Astrocyte of the cerebellum (primary cell): ENCODE data around the gene PHC2.

Source experiments
- DNase-seq: peaks from one replicate; pipeline ENCODE4 v3.0.0-alpha.2; 2011; ENCODE audit warnings: low read depth
- H3K4me3 ChIP-seq: 2 replicates; pipeline ENCODE4 v1.5.1; 2011; ENCODE audit warnings: mild to moderate bottlenecking, low read depth, low read length, moderate library complexity
- in situ Hi-C: cut with HindIII; loops from 2 replicates; pipeline ENCODE4 v1.10.0; 2017; ENCODE audit warnings: low sequenced_read_pairs
- TF ChIP-seq, protein P1 (sequence below): IDR thresholded peaks from 2 replicates; pipeline ENCODE4 v1.5.1; 2012; ENCODE audit warnings: low read length, low read depth, moderate library complexity, mild to moderate bottlenecking; ENCODE audit errors: missing control alignments

PHC2 gene

DNA sequence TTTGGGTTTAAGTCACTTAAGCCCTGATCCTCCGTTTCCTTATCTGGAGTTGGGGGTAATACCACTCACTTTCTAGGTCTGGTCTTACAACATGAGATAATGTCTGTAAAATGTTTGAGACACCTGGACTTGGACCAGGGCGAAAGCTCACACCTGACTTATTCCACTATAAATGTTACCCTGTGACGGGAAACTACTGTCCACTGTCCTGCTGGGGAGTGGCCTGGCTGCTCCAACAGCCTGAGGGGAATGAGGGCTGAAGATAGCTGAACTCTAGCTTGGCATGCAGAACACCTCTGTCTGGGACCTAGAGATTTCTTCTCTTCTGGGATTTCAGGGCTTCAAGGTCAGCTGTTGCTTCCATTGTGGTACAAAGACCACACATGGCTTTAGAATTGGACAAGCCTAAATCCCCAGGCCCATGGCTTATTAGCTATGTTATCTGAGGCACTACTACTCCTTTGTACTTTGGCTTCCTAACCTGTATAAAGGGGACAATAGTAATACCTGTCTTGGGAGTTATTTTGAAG lies 100.5 kb downstream of the PHC2 start:
- TF ChIP-seq, protein P1, sequence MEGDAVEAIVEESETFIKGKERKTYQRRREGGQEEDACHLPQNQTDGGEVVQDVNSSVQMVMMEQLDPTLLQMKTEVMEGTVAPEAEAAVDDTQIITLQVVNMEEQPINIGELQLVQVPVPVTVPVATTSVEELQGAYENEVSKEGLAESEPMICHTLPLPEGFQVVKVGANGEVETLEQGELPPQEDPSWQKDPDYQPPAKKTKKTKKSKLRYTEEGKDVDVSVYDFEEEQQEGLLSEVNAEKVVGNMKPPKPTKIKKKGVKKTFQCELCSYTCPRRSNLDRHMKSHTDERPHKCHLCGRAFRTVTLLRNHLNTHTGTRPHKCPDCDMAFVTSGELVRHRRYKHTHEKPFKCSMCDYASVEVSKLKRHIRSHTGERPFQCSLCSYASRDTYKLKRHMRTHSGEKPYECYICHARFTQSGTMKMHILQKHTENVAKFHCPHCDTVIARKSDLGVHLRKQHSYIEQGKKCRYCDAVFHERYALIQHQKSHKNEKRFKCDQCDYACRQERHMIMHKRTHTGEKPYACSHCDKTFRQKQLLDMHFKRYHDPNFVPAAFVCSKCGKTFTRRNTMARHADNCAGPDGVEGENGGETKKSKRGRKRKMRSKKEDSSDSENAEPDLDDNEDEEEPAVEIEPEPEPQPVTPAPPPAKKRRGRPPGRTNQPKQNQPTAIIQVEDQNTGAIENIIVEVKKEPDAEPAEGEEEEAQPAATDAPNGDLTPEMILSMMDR = no peak
- no peak for DNase-seq
- in situ Hi-C loops = no loop called here
- H3K4me3 ChIP-seq = no peak overlapping the region

DNA sequence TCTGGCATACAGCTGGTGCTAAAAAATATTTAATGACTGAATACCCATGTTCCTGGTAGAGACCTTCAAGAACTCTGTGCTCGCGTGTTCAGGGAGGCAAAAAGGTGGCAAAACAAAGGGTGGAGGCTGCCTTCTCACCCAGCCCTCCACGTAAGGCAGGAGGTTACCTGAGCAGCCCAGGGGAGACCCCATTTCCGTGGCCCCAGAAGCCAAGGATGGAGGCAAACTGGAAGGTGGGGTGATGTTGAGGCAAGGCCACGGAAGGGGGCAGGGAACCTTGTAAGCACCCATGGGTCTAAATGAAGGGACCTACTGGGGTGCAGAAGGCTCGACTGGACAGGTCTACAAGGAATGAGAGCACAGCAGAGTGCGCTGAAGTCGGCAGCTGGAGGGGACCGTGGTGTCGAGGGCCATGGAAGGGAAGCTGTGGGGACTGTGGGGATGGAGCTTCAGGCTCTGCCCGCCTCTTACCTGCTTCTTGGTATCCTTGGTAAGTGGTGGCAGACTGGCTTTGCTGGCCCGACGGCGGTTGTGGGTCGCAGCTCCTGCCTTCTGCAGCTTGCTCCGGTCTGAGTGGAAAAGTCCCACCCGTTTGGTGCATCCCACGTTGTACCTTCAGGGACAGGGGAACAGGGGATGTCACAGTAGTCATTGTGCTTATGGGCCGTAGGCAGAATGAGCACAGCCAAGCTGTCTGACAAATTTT lies 101.1 kb downstream of the PHC2 start:
- H3K4me3 ChIP-seq = no peak overlapping the region
- TF ChIP-seq, protein P1 = no peak
- DNase-seq = no peak
- in situ Hi-C loops = no loop called here

DNA sequence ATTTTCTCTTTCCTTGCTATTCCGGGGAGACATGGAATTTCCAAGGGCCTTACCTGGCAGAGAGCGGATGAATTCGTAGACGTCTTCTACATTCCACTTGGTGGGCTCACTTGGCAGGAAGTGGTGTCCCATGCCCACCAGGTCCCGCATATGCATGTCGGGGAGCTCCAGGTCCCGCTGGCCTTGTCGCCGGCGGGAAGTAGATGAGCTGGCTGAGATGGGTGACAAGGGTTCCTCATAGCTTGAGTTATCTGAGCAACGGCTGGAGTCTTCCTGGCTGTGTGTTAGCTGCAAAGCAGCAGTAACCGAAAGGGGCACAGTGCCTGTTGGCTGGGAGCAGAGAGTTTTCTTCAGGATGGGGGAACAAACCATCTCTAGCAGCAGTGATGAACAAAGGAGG lies 102.1 kb downstream of the PHC2 start:
- DNase-seq = no peak
- H3K4me3 ChIP-seq = no peak overlapping the region
- TF ChIP-seq, protein P1 = no peak
- in situ Hi-C loops = no loop called here

DNA sequence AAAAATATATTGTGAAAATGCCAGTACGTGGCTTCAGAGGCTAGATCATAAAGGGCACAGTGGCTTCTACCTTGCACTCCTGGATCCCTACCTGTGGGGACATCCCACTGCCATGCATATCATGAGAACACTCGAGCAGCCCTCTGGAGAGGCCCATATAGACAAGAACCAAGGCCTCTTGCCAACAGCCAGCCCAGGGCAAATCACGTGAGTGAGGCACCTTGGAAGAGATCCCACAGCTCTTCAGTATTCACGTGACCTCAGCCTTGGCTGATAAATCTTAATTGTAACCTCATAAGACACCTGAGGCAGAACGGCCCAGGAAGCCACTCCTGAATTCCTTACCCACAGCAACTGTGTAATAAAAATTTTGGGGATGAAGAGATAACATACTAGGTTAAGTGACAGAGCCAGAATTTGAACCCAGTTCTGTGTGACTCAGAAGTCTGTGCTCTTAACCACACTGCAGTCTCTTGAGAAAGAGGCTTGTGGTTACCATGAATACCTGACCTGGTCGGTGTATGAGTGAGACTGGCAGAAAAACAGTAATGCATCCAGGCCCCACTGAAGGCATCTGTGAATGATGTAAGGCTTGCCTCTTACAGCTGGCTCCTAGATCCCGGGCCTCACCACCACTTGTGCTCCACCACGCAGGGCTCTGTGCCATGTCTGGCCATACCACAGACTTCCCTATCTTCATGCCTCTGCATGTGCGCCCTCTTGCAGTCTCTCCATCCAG lies 103.1 kb downstream of the PHC2 start:
- DNase-seq = peak; percentile 92
- TF ChIP-seq, protein P1 = no peak
- in situ Hi-C loops = no loop called here
- H3K4me3 ChIP-seq = no peak overlapping the region

DNA sequence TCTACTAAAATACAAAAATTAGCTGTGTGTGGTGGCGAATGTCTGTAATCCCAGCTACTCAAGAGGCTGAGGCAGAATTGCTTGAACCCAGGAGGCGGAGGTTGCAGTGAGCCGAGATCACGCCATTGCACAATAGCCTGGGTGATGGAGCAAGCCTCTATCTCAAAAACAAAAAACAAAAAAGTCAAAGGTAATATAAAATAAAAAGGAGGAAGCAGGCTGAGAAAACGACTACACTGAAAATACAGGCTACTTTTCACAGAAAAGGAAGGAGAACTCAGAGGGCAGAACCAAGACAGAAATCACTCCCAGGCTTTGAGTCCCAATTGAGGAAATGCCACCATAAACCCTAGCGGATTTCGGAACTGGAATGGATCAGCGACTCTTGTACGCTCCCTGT lies 104.1 kb downstream of the PHC2 start:
- DNase-seq = no peak
- TF ChIP-seq, protein P1 = no peak
- H3K4me3 ChIP-seq = no peak overlapping the region
- in situ Hi-C loops = no loop called here

DNA sequence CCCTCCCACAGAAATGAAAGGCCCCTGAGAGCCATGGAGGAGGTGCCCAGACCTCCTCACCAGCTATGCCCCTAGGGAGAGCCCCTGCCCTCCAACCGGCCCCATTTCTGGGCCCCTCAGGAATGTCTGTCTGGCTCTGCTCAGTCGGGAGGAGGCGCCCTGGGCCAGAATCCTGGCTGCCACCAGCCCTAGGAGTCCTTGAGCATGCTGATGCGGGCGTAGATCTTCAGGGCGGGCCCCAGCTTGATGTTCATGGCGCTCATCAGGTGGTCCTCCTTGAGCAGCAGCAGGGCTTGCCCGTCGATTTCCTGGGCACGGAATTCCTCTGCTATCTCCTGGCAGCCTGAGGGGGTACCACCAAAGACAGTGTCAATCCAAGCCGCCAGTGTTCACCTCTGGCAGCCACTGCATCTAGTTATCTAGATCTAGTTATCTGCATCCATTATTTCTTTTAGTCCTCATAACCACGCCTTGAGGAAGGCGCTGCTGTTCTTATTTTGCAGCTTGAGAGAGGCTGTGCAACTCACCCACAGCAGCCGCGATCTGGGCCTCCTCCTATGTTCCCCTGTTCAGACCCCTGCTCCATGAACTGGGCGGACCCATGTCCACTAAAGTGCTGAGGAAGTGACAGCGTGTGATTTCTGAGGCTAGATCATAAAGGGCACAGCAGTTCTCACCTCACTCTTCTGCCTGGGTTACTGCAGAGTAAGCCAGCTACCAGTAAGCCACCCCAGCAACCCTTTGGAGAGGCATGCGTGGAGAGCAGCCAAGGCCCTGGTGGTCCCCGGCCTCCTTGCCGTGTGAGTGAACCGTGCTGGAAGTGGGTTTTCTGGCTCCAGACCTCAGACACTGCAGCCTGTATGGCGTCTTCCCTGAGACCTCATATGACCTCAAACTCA lies 106.0 kb downstream of the PHC2 start:
- no peak overlapping the region for H3K4me3 ChIP-seq
- TF ChIP-seq, protein P1 = no peak
- in situ Hi-C loops = loop anchor here (5.0 kb wide), 1 partner anchor 72 kb away; no protein-coding TSS in a partner anchor
- no peak for DNase-seq
